ENCODE data around the gene OR13J1.
"Not testable (repeated sequence)": the region's sequence is repeated elsewhere in the genome, so short reads cannot be mapped to it uniquely, and the experiment has no call there.

- TF ChIP-seq CTCF (IDR thresholded peaks at IDR 0.05; ENCODE audit: low read depth, low read length, missing input control); EGR1 (IDR thresholded peaks at IDR 0.05; ENCODE audit: low read depth in 2 of 2); YY1 (IDR thresholded peaks at IDR 0.05); JUND (IDR thresholded peaks at IDR 0.05); REST (IDR thresholded peaks at IDR 0.05); MAX (IDR thresholded peaks at IDR 0.05); ATF3 (IDR thresholded peaks at IDR 0.05); TAF1 (conservative IDR thresholded peaks at IDR 0.05); FOXA1 (IDR thresholded peaks at IDR 0.05): not testable (repeated sequence)
Observed at GRCh38 chr9:35884908-35885307, 14.7 kb upstream of the OR13J1 start.
